KMS-11 (cell line): ENCODE data around the gene CDC42BPB.
"Not testable (repeated sequence)": the region's sequence is repeated elsewhere in the genome, so short reads cannot be mapped to it uniquely, and the experiment has no call there.

Source experiments
- H2AFZ ChIP-seq: fragments of 200-600 bp; sonication (generic); 2 replicates; pipeline ENCODE4 v1.6.1; 2016; ENCODE audit warnings: antibody characterized with exemption, mixed run types, low read depth
- H3K27ac ChIP-seq: fragments of 200-600 bp; sonication (generic); 2 replicates; pipeline ENCODE4 v1.6.1; 2016; ENCODE audit warnings: mild to moderate bottlenecking, mixed run types
- H3K27me3 ChIP-seq: fragments of 200-600 bp; sonication (generic); 2 replicates; pipeline ENCODE4 v1.6.1; 2017; ENCODE audit warnings: mild to moderate bottlenecking, low read depth, mixed run types, moderate library complexity; ENCODE audit not compliant: insufficient read depth
- H3K36me3 ChIP-seq: fragments of 200-600 bp; sonication (generic); 2 replicates; pipeline ENCODE4 v1.6.1; 2017; ENCODE audit warnings: mild to moderate bottlenecking, mixed run types; ENCODE audit not compliant: insufficient read depth
- H3K4me1 ChIP-seq: fragments of 200-600 bp; sonication (generic); 2 replicates; pipeline ENCODE4 v1.6.1; 2016; ENCODE audit warnings: mild to moderate bottlenecking, low read depth, mixed run types; ENCODE audit not compliant: poor library complexity, severe bottlenecking
- H3K4me2 ChIP-seq: fragments of 200-600 bp; sonication (generic); 2 replicates; pipeline ENCODE4 v1.7.0; 2016; ENCODE audit warnings: mild to moderate bottlenecking, mixed run types
- H3K4me3 ChIP-seq: fragments of 200-600 bp; sonication (generic); IDR thresholded peaks from 2 replicates; pipeline ENCODE4 v1.6.1; 2017; ENCODE audit warnings: low read depth, low read length, mixed read lengths; ENCODE audit not compliant: insufficient read depth
- H3K79me2 ChIP-seq: fragments of 200-600 bp; sonication (generic); 2 replicates; pipeline ENCODE4 v1.6.1; 2016; ENCODE audit warnings: low read depth, mixed run types; ENCODE audit not compliant: insufficient read depth
- H3K9ac ChIP-seq: fragments of 200-600 bp; sonication (generic); 2 replicates; pipeline ENCODE4 v1.6.1; 2016; ENCODE audit warnings: mild to moderate bottlenecking, mixed run types
- H4K20me1 ChIP-seq: fragments of 200-600 bp; sonication (generic); 2 replicates; pipeline ENCODE4 v1.6.1; 2016; ENCODE audit warnings: mild to moderate bottlenecking, mixed run types; ENCODE audit not compliant: insufficient read depth
- CTCF ChIP-seq: fragments of 200-600 bp; sonication (generic); conservative IDR thresholded peaks from 2 replicates; pipeline ENCODE4 v1.6.1; 2017; ENCODE audit warnings: low read depth, mild to moderate bottlenecking, antibody characterized with exemption, low read length, moderate library complexity, mixed read lengths

Gene CDC42BPB

DNA sequence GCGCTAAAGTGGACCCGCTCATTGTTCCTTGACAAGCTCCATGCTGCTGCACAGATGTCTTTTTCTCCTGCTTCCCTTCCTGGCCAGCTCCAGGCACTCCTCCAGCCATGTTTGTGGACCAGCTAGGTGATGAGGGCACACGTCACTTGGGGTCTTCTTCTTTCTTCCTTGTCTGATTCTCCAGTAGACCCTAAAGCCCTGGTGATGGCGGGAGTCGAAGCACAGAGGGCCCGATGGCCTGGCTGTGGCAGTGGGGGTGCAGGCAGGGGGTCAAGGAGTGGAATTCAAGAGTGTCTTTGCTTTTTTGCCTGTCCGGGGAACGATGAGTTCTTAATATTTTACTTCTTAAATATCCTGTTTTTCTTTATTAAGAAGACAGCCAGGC is 157.8 kb downstream of the CDC42BPB start:
- no peak overlapping the region for H3K27ac ChIP-seq
- H3K4me3 ChIP-seq, result no peak overlapping the region
- H3K9ac ChIP-seq, result no peak overlapping the region
- peaks cover 10% of the 10 kb centered on the region for H3K4me1 ChIP-seq
- no peak for TF ChIP-seq CTCF
- no peaks in the 10 kb centered on the region for H4K20me1 ChIP-seq
- H3K4me2 ChIP-seq, result no peak overlapping the region; the same call in 1 of the 2 replicates
- no peaks in the 10 kb centered on the region for H3K27me3 ChIP-seq
- no peaks in the 10 kb centered on the region for H3K36me3 ChIP-seq
- no peak overlapping the region for H2AFZ ChIP-seq
- H3K79me2 ChIP-seq, result no peaks in the 10 kb centered on the region

GRCh38 chr14:102898776-102899515 is 158.4 kb downstream of the CDC42BPB start:
- H3K4me2 ChIP-seq, result no peak overlapping the region; the same call in 1 of the 2 replicates
- H4K20me1 ChIP-seq, result no peaks in the 10 kb centered on the region
- TF ChIP-seq CTCF, result no peak
- peaks cover 10% of the 10 kb centered on the region for H3K4me1 ChIP-seq
- H3K27ac ChIP-seq, result no peak overlapping the region
- no peaks in the 10 kb centered on the region for H3K36me3 ChIP-seq
- no peak overlapping the region for H3K4me3 ChIP-seq
- no peaks in the 10 kb centered on the region for H3K27me3 ChIP-seq
- H3K79me2 ChIP-seq, result no peaks in the 10 kb centered on the region
- H2AFZ ChIP-seq, result no peak overlapping the region
- H3K9ac ChIP-seq, result no peak overlapping the region

DNA sequence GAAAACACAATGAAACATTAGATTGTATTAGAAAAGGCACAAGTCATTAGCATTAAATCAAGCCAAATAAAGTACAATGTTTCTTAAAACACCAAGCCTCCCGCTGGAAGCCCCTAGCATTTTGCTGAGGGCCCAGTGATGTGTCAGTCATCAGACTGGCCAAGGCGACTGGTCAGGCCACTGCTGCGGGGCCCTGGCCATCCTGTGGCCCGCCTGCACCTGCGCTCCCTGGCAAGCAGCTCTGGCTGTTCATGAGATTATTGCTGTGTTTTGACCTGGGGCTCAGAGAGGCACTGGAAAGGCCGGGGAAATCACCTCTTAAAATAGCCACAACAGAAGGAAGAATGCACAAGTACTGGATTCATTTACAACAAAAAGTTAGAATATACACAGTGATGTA is 159.1 kb downstream of the CDC42BPB start:
- H3K4me2 ChIP-seq, result no peak overlapping the region
- no peak overlapping the region for H3K27ac ChIP-seq
- no peaks in the 10 kb centered on the region for H3K27me3 ChIP-seq
- no peaks in the 10 kb centered on the region for H4K20me1 ChIP-seq
- H3K79me2 ChIP-seq, result no peaks in the 10 kb centered on the region
- H3K9ac ChIP-seq, result no peak overlapping the region
- no peak for TF ChIP-seq CTCF
- H3K4me3 ChIP-seq, result no peak overlapping the region
- H3K4me1 ChIP-seq, result peaks cover 10% of the 10 kb centered on the region
- no peaks in the 10 kb centered on the region for H3K36me3 ChIP-seq
- no peak overlapping the region for H2AFZ ChIP-seq

GRCh38 chr14:102897299-102898027 is 159.9 kb downstream of the CDC42BPB start:
- H3K4me2 ChIP-seq, result no peak overlapping the region
- peaks cover 10% of the 10 kb centered on the region for H3K4me1 ChIP-seq
- no peaks in the 10 kb centered on the region for H3K27me3 ChIP-seq
- H3K4me3 ChIP-seq, result no peak overlapping the region
- no peaks in the 10 kb centered on the region for H4K20me1 ChIP-seq
- H2AFZ ChIP-seq, result no peak overlapping the region
- H3K36me3 ChIP-seq, result no peaks in the 10 kb centered on the region
- H3K79me2 ChIP-seq, result no peaks in the 10 kb centered on the region
- no peak overlapping the region for H3K27ac ChIP-seq
- no peak for TF ChIP-seq CTCF
- no peak overlapping the region for H3K9ac ChIP-seq

GRCh38 chr14:102896735-102897134 is 160.6 kb downstream of the CDC42BPB start:
- not testable (repeated sequence) for H3K4me3 ChIP-seq, H3K4me1 ChIP-seq, H3K27ac ChIP-seq, H3K4me2 ChIP-seq, H2AFZ ChIP-seq, H4K20me1 ChIP-seq, H3K79me2 ChIP-seq, H3K9ac ChIP-seq, H3K36me3 ChIP-seq, H3K27me3 ChIP-seq
